Chondrocyte (in vitro differentiated cells): ENCODE data around the gene LY9. TPM values are rescaled to one million over a fixed set of nuclear protein-coding genes. Genes with fewer than 3 reads are reported as not detected.

Experiments used
- DNase-seq: peaks from one replicate; pipeline ENCODE4 v3.0.0; 2021; ENCODE audit warnings: mixed read lengths, low spot score
- H3K27ac Mint-ChIP-seq: one replicate; pipeline ENCODE4 v1.8.0; 2021; ENCODE audit warnings: mild to moderate bottlenecking, moderate library complexity, mixed read lengths; ENCODE audit not compliant: unreplicated experiment
- H3K27me3 Mint-ChIP-seq: 2 replicates; pipeline ENCODE4 v1.8.0; 2021; ENCODE audit warnings: low read depth, mixed read lengths
- H3K36me3 Mint-ChIP-seq: 2 replicates; pipeline ENCODE4 v1.8.0; 2021; ENCODE audit warnings: low read depth, mixed read lengths
- H3K4me1 Mint-ChIP-seq: 2 replicates; pipeline ENCODE4 v1.8.0; 2021; ENCODE audit warnings: low read depth, mild to moderate bottlenecking, mixed read lengths
- H3K4me3 Mint-ChIP-seq: one replicate; pipeline ENCODE4 v1.8.0; 2021; ENCODE audit warnings: mild to moderate bottlenecking, moderate library complexity, mixed read lengths; ENCODE audit not compliant: unreplicated experiment
- H3K9me3 Mint-ChIP-seq: 2 replicates; pipeline ENCODE4 v1.8.0; 2021; ENCODE audit warnings: low read depth, mixed read lengths
- total RNA-seq: library from RNA; stranded (reverse); gene quantifications from 3 replicates; pipeline ENCODE4 v1.2.1, GENCODE V29; 2021
- TF ChIP-seq, protein P1 (sequence below): fragments of 200-600 bp; sonication (generic); IDR thresholded peaks from 2 replicates; pipeline ENCODE4 v1.5.0; 2021; ENCODE audit warnings: antibody characterized with exemption, mild to moderate bottlenecking, moderate library complexity

LY9 gene
- total RNA-seq, 1 donor from 2014 or later: not detected

DNA sequence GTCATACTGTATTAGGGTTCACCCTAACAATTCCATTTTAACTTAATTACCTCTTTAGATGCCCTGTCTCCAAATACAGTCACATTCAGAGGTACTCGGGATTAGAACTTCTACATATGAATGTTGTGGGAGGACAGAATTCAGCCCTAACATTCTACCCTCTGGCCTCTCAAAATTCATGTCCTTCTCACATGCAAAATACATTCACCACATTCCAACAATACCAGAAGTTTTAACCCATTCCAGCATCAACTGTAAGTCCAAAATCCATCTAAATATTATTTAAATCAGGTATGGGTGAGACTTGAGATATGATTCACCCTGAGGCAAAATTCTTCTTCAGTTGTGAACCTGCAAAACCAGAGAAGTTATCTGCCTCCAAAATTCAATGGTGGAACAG lies 14.5 kb downstream of the LY9 start:
- no peak overlapping the region for H3K4me3 Mint-ChIP-seq
- H3K36me3 Mint-ChIP-seq: no peaks in the 10 kb centered on the region
- DNase-seq: no peak
- H3K9me3 Mint-ChIP-seq: peaks cover 19% of the 10 kb centered on the region
- H3K27me3 Mint-ChIP-seq: no peaks in the 10 kb centered on the region
- TF ChIP-seq, protein P1, sequence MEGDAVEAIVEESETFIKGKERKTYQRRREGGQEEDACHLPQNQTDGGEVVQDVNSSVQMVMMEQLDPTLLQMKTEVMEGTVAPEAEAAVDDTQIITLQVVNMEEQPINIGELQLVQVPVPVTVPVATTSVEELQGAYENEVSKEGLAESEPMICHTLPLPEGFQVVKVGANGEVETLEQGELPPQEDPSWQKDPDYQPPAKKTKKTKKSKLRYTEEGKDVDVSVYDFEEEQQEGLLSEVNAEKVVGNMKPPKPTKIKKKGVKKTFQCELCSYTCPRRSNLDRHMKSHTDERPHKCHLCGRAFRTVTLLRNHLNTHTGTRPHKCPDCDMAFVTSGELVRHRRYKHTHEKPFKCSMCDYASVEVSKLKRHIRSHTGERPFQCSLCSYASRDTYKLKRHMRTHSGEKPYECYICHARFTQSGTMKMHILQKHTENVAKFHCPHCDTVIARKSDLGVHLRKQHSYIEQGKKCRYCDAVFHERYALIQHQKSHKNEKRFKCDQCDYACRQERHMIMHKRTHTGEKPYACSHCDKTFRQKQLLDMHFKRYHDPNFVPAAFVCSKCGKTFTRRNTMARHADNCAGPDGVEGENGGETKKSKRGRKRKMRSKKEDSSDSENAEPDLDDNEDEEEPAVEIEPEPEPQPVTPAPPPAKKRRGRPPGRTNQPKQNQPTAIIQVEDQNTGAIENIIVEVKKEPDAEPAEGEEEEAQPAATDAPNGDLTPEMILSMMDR: no peak
- H3K27ac Mint-ChIP-seq: no peak overlapping the region
- H3K4me1 Mint-ChIP-seq: no peaks in the 10 kb centered on the region

DNA sequence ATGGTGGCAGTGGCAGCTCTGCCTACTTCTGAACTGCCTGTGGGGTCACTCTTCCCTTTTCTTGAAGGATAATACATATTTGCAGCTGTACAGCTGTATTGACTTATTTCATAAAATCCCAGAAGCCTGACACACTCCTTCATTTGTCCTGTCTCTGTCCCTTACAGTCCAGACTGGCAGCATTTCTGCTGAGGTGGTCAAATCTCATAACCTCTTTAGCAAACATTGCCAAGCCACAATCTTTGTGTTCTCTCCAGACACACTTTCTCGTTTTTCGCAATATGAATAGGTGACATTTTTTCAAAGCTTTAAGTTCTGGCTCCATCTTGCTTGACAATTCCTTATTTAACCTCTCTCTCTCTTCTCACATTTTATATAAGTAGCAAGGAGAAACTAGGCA lies 15.2 kb downstream of the LY9 start:
- Mint-ChIP-seq H3K4me1 (no peaks in the 10 kb centered on the region), H3K27ac (no peak overlapping the region), H3K27me3 (no peaks in the 10 kb centered on the region), H3K9me3 (peaks cover 14% of the 10 kb centered on the region), H3K4me3 (no peak overlapping the region), H3K36me3 (no peaks in the 10 kb centered on the region)
- TF ChIP-seq, protein P1: no peak
- no peak for DNase-seq

DNA sequence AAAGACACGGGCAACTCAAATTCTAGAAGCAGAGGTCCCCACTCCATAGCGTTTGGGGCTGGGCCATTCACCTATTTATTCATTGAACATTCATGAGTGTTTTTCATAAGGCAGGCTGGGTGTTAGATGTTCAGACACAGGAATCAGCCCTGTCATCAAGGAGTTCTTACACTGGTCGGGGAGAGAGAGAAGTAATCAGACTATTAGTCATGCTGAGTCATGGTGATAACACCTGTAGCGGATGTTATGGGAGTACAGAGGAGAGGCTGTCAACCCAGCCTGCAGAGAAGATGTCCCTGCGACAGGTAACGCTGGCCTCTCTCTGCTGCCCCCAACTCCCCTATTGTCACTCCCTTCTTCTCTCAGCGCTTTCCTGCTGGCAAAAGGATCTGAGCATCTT lies 17.2 kb downstream of the LY9 start:
- no peaks in the 10 kb centered on the region for H3K36me3 Mint-ChIP-seq
- H3K4me1 Mint-ChIP-seq: no peaks in the 10 kb centered on the region
- H3K9me3 Mint-ChIP-seq: peaks cover 3% of the 10 kb centered on the region
- H3K27ac Mint-ChIP-seq: no peak overlapping the region
- no peak overlapping the region for H3K4me3 Mint-ChIP-seq
- no peaks in the 10 kb centered on the region for H3K27me3 Mint-ChIP-seq
- TF ChIP-seq, protein P1: no peak
- DNase-seq: no peak

DNA sequence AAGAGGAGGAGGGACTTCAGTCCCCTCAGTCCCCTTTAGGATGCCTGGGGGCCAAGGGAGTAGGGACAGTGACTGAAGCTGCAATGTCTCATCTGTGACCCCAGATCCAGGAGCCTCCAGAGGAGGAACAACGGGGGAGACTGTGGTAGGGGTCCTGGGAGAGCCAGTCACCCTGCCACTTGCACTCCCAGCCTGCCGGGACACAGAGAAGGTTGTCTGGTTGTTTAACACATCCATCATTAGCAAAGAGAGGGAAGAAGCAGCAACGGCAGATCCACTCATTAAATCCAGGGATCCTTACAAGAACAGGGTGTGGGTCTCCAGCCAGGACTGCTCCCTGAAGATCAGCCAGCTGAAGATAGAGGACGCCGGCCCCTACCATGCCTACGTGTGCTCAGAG lies 18.3 kb downstream of the LY9 start:
- no peak overlapping the region for H3K4me3 Mint-ChIP-seq
- H3K9me3 Mint-ChIP-seq: no peaks in the 10 kb centered on the region
- no peaks in the 10 kb centered on the region for H3K4me1 Mint-ChIP-seq
- H3K27ac Mint-ChIP-seq: no peak overlapping the region
- TF ChIP-seq, protein P1: no peak
- no peaks in the 10 kb centered on the region for H3K36me3 Mint-ChIP-seq
- DNase-seq: no peak
- H3K27me3 Mint-ChIP-seq: peaks cover 5% of the 10 kb centered on the region

DNA sequence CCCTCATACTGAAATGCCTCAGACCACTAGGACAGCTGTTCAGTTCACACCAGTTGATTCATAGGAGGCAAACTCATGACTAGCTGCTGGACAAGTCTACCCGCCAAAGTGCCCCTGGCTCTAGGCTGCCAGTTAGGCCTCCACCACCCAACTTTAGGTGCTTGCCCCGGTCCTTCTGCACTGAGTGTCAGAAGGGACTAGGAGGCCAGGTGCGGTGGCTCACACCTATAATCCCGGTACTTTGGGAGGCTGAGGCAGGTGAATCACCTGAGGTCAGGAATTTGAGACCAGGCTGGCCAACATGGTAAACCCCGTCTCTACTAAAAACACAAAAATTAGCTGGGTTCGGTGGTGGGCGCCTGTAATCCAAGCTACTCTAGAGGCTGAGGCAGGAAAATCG lies 18.9 kb downstream of the LY9 start:
- no peak overlapping the region for H3K27ac Mint-ChIP-seq
- H3K27me3 Mint-ChIP-seq: peaks cover 8% of the 10 kb centered on the region
- no peaks in the 10 kb centered on the region for H3K9me3 Mint-ChIP-seq
- no peaks in the 10 kb centered on the region for H3K4me1 Mint-ChIP-seq
- no peak for DNase-seq
- TF ChIP-seq, protein P1: no peak
- no peaks in the 10 kb centered on the region for H3K36me3 Mint-ChIP-seq
- no peak overlapping the region for H3K4me3 Mint-ChIP-seq
